HL-60 (cell line): Measurements from ENCODE around the gene FGFR2.

Experiments
- CTCF ChIP-seq: IDR thresholded peaks from one replicate; pipeline ENCODE4 v1.5.1; 2011; ENCODE audit warnings: low read length, control low read depth, inconsistent platforms; ENCODE audit not compliant: insufficient read depth
- POLR2AphosphoS5 ChIP-seq: IDR thresholded peaks from 2 replicates; pipeline ENCODE4 v1.6.1; 2012; ENCODE audit warnings: low read depth
- REST ChIP-seq: IDR thresholded peaks from 2 replicates; pipeline ENCODE4 v1.6.1; 2012; ENCODE audit warnings: low read depth; ENCODE audit not compliant: insufficient replicate concordance
- SPI1 ChIP-seq: IDR thresholded peaks from 2 replicates; pipeline ENCODE4 v1.6.1; 2012; ENCODE audit warnings: low read depth, mild to moderate bottlenecking, borderline replicate concordance

- TF ChIP-seq CTCF (no peak), POLR2AphosphoS5 (no peak), SPI1 (no peak), REST (no peak)
Measured at GRCh38 chr10:121551210-121551885, 46.9 kb downstream of the FGFR2 start.
